Sigmoid colon (tissue), 7 donors: ENCODE data around the gene GPC5. TPM values are rescaled to one million over a fixed set of nuclear protein-coding genes. Genes with fewer than 3 reads are reported as not detected.

Source experiments
- DNase-seq: peaks from one replicate; pipeline ENCODE4 v3.0.0-alpha.2; 2019
- H3K27ac ChIP-seq, 4 donors: fragments of 200-600 bp; sonication (generic); one replicate each; pipeline ENCODE4 v1.5.1; 2016 to 2019; ENCODE audit warnings: mild to moderate bottlenecking in 1 of 4
- H3K27me3 ChIP-seq, 3 donors: fragments of 200-600 bp; sonication (generic); one replicate each; pipeline ENCODE4 v1.5.1; 2019; ENCODE audit warnings: mild to moderate bottlenecking in 1 of 3
- H3K36me3 ChIP-seq, 4 donors: fragments of 200-600 bp; sonication (generic); one replicate each; pipeline ENCODE4 v1.5.1; 2016 to 2019
- H3K4me1 ChIP-seq, 4 donors: fragments of 200-600 bp; sonication (generic); one replicate each; pipeline ENCODE4 v1.5.1; 2017 to 2019
- H3K4me3 ChIP-seq, 4 donors: fragments of 200-600 bp; sonication (generic); one replicate each; pipeline ENCODE4 v1.5.1; 2017 to 2019; ENCODE audit warnings: mild to moderate bottlenecking in 2 of 4, moderate library complexity in 1 of 4
- H3K9me3 ChIP-seq, 4 donors: fragments of 200-600 bp in 3 of 4; sonication (generic) in 3 of 4; one replicate each; pipeline versions ENCODE4 v1.5.1 to v1.6.1; 2013 to 2019
- CTCF ChIP-seq, 4 experiments: fragments of 450-650 bp in 3 of 4; fragments of 200-600 bp in 1 of 4; IDR thresholded peaks; one replicate each; pipeline ENCODE4 v1.5.1; 2016 to 2019; ENCODE audit warnings: antibody characterized with exemption in 4 of 4, mild to moderate bottlenecking in 3 of 4, moderate library complexity in 2 of 4
- EP300 ChIP-seq, 4 donors: sonication (generic); formaldehyde crosslinking; IDR thresholded peaks; one replicate each; pipeline ENCODE4 v1.6.1; 2017; ENCODE audit warnings: antibody characterized with exemption in 4 of 4
- POLR2A ChIP-seq, 2 donors: fragments of 450-650 bp; IDR thresholded peaks; one replicate each; pipeline ENCODE4 v1.6.1; 2016; ENCODE audit warnings: antibody characterized with exemption in 2 of 2, mild to moderate bottlenecking in 2 of 2, moderate library complexity in 2 of 2
- POLR2AphosphoS5 ChIP-seq, 4 donors: sonication (generic); formaldehyde crosslinking; IDR thresholded peaks; one replicate each; pipeline ENCODE4 v1.6.1; 2017; ENCODE audit warnings: antibody characterized with exemption in 4 of 4
- WGBS, 2 donors: extraction: QIAGEN DNeasy Blood & Tissue Kit; methylation state at CpG; one replicate each; pipeline ENCODE4 v1.1.7; 2013; 5-methylcytosine and 5-hydroxymethylcytosine counted together
- intact Hi-C: fragments of 100-400 bp; cut with DNase I; formaldehyde crosslinking; loops from one replicate; pipeline ENCODE4 v1.15.1; 2023
- polyA plus RNA-seq, 3 donors: library from polyadenylated mRNA; stranded (reverse); fragments of 200-250 nt; gene quantifications; one replicate each; pipeline ENCODE4 v1.2.3, GENCODE V29; 2013
- total RNA-seq, 4 donors: library from RNA; depleted of rRNA; stranded (reverse); fragments of >200 nt; gene quantifications; one replicate each; pipeline ENCODE4 v1.1.0, GENCODE V29; 2016
- donor health status: healthy with polysubstance abuse.
- donor health status: Bipolar disorder and iron deficiency.
- donor health status: healthy.

Gene GPC5
- total and polyA plus RNA-seq, 7 donors: 0.39 to 3.9 (median 2.9) TPM; not detected in 2

- H3K4me1 ChIP-seq: no peaks in the 10 kb centered on the region
- H3K4me3 ChIP-seq: no peak overlapping the region
- DNase-seq: no peak
- no peaks in the 10 kb centered on the region for H3K36me3 ChIP-seq
- WGBS, 2 donors: 8 to 59% methylated on average over 1 of the region's 1 CpG
- intact Hi-C loops: no loop called here
- no peak for TF ChIP-seq POLR2AphosphoS5 (IDR thresholded peaks at IDR 0.05)
- TF ChIP-seq EP300 (IDR thresholded peaks at IDR 0.05): no peak
- TF ChIP-seq CTCF (IDR thresholded peaks at IDR 0.05): no peak
- TF ChIP-seq POLR2A (IDR thresholded peaks at IDR 0.05): no peak
- no peak overlapping the region for H3K27ac ChIP-seq
- H3K9me3 ChIP-seq: no peaks in the 10 kb centered on the region
- H3K27me3 ChIP-seq: no peaks in the 10 kb centered on the region
Measured at GRCh38 chr13:92549276-92549675, 1150.9 kb downstream of the GPC5 start.

- intact Hi-C loops: no loop called here
- WGBS, 2 donors: 93 to 94% methylated on average over 3 of the region's 3 CpGs
- no peak for DNase-seq
Measured at GRCh38 chr13:92553470-92554114, 1155.2 kb downstream of the GPC5 start.

GRCh38 chr13:92560883-92561282 is 1162.5 kb downstream of the GPC5 start:
- 76 to 85% methylated on average over 5 of the region's 5 CpGs for WGBS, 2 donors
- no peak for TF ChIP-seq CTCF (IDR thresholded peaks at IDR 0.05)
- no peak for TF ChIP-seq POLR2AphosphoS5 (IDR thresholded peaks at IDR 0.05)
- TF ChIP-seq EP300 (IDR thresholded peaks at IDR 0.05): no peak
- no peak for TF ChIP-seq POLR2A (IDR thresholded peaks at IDR 0.05)
- Histone ChIP-seq H3K4me1 (no peaks in the 10 kb centered on the region), H3K4me3 (no peak overlapping the region), H3K27me3 (no peaks in the 10 kb centered on the region), H3K27ac (no peak overlapping the region), H3K9me3 (no peaks in the 10 kb centered on the region), H3K36me3 (no peaks in the 10 kb centered on the region)
- no peak for DNase-seq
- intact Hi-C loops: no loop called here

More at GRCh38 chr13:92553470-92554114, 1155.2 kb downstream of the GPC5 start:
- H3K4me3 ChIP-seq: no peak overlapping the region
- H3K36me3 ChIP-seq: no peaks in the 10 kb centered on the region
- H3K4me1 ChIP-seq: no peaks in the 10 kb centered on the region
- TF ChIP-seq POLR2A (IDR thresholded peaks at IDR 0.05) (no peak), POLR2AphosphoS5 (IDR thresholded peaks at IDR 0.05) (no peak), EP300 (IDR thresholded peaks at IDR 0.05) (no peak), CTCF (IDR thresholded peaks at IDR 0.05) (no peak)
- no peaks in the 10 kb centered on the region for H3K9me3 ChIP-seq
- H3K27me3 ChIP-seq: no peaks in the 10 kb centered on the region
- H3K27ac ChIP-seq: no peak overlapping the region

GRCh38 chr13:92564942-92565341 is 1166.5 kb downstream of the GPC5 start:
- TF ChIP-seq CTCF (IDR thresholded peaks at IDR 0.05): no peak
- no peak for TF ChIP-seq EP300 (IDR thresholded peaks at IDR 0.05)
- TF ChIP-seq POLR2AphosphoS5 (IDR thresholded peaks at IDR 0.05): no peak
- Histone ChIP-seq H3K36me3 (no peaks in the 10 kb centered on the region), H3K4me3 (no peak overlapping the region), H3K4me1 (no peaks in the 10 kb centered on the region), H3K9me3 (no peaks in the 10 kb centered on the region), H3K27ac (no peak overlapping the region), H3K27me3 (no peaks in the 10 kb centered on the region)
- no peak for DNase-seq
- 80% methylated on average over 2 of the region's 2 CpGs for WGBS, 2 donors
- intact Hi-C loops: no loop called here

- H3K27ac ChIP-seq: no peak overlapping the region
- H3K4me1 ChIP-seq: no peaks in the 10 kb centered on the region
- no peak for DNase-seq
- no peaks in the 10 kb centered on the region for H3K36me3 ChIP-seq
- H3K27me3 ChIP-seq: no peaks in the 10 kb centered on the region
- H3K4me3 ChIP-seq: no peak overlapping the region
- intact Hi-C loops: no loop called here
- TF ChIP-seq EP300 (IDR thresholded peaks at IDR 0.05) (no peak), POLR2AphosphoS5 (IDR thresholded peaks at IDR 0.05) (no peak), CTCF (IDR thresholded peaks at IDR 0.05) (no peak), POLR2A (IDR thresholded peaks at IDR 0.05) (no peak)
- no peaks in the 10 kb centered on the region for H3K9me3 ChIP-seq
Measured at GRCh38 chr13:92566767-92567166, 1168.3 kb downstream of the GPC5 start.
